A673 (cell line): ENCODE data around the gene RNF144B.

Source experiments
- EZH2 ChIP-seq: fragments of 200-600 bp; sonication (generic); IDR thresholded peaks from 2 replicates; pipeline ENCODE4 v1.6.1; 2017; ENCODE audit warnings: borderline replicate concordance, low read depth, mild to moderate bottlenecking, mixed read lengths, antibody characterized with exemption, low read length; ENCODE audit not compliant: poor library complexity, severe bottlenecking
- TF ChIP-seq, protein P1 (sequence below): fragments of 300-800, 200-600 bp; sonication (generic); conservative IDR thresholded peaks from 2 replicates; pipeline ENCODE4 v1.5.1; 2017; ENCODE audit warnings: low read depth, mild to moderate bottlenecking, antibody characterized with exemption, low read length, moderate library complexity, mixed read lengths

DNA sequence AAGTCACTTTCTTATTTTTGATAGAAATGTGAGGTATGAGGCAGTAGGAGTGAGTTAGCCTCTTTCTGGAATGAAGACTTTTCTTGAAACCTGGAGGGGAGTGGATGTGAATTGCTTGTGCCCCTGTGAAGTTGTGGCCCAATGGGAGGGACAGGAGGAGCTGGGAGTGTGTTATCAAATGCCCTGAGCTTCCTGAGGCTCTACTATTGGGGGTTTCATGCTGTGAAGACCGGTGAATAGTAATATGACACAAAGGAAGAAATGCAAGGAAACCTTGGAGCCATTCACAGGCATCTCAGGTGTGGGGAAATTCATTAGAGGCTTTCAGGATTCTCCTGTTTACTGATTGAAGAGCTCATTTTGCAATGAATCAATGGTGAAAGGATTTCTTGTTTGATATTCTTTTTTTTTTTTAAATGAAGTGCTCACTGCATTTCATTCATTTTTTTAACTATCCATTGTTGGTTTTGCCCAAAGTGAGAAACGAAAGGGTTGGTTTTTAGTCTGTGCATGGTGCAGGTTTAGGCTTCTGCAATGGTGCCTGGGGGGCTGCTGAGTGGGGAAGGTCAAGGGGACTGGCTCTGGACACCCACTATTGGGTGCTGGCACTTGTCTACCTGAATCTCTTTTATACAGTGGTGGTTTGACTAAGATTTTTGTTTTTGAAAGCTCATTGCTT lies 8.2 kb downstream of the RNF144B start:
- TF ChIP-seq, protein P1, sequence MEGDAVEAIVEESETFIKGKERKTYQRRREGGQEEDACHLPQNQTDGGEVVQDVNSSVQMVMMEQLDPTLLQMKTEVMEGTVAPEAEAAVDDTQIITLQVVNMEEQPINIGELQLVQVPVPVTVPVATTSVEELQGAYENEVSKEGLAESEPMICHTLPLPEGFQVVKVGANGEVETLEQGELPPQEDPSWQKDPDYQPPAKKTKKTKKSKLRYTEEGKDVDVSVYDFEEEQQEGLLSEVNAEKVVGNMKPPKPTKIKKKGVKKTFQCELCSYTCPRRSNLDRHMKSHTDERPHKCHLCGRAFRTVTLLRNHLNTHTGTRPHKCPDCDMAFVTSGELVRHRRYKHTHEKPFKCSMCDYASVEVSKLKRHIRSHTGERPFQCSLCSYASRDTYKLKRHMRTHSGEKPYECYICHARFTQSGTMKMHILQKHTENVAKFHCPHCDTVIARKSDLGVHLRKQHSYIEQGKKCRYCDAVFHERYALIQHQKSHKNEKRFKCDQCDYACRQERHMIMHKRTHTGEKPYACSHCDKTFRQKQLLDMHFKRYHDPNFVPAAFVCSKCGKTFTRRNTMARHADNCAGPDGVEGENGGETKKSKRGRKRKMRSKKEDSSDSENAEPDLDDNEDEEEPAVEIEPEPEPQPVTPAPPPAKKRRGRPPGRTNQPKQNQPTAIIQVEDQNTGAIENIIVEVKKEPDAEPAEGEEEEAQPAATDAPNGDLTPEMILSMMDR = no peak
- no peak for TF ChIP-seq EZH2
